HG02938 (cell line): ENCODE results near the gene ZC3H12D.

Source experiments
- ATAC-seq: cut with Tn5 transposase; IDR thresholded peaks from one replicate; pipeline ENCODE4 v1.9.1; 2021; ENCODE audit warnings: mild to moderate bottlenecking, moderate library complexity; ENCODE audit not compliant: unreplicated experiment

The ZC3H12D gene

DNA sequence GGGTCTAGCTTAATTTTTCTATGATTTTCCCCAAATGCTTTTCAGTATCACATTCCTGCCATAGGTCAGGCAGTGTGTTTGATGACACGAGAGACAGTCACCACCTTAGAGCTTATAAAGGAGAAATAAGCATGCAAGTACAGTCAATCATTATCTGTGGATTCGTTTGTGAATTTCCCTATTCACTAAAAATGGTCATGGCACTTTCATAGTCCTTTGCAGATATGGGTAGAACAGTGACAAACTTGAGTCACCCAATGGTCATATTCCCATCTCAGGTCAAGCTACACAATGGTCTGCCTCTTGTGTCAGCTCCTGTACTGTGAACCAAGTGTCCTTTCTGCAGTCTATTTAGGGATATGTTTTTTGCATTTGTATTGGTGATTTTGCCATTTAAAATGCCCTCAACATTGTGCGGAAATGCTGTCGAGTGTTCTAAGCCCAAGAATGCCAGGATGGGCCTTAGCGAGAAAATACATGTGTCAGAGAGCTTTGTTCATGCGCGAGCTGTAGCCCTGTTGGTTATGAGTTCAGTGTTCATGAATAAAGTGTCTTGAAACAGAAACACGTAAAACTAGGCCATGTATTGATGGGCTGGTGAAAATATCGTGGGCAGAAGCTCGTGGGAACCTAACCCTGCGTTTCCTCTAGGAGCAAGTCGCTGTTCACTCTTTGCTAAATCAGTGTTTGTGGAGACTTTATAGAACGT lies 65.0 kb downstream of the ZC3H12D start:
- no peak for ATAC-seq

DNA sequence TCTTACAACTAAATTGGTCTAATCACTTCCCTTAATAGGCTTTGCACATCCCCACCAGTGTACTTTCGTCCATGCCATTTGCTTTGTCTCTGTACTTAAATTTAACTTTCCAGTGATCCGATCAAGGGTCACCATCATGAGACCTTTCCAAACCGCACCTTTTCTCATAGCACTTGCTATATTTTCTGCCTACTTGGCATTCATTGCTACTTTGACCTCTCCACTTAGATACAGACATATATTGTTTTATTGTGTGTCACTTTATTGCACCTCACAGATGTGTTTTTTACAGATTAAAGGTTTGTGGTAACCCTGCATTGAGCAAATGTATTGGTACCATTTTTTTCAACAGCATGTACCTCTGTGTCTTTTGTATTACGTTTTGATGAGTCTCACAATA lies 70.0 kb downstream of the ZC3H12D start:
- ATAC-seq, result no peak

DNA sequence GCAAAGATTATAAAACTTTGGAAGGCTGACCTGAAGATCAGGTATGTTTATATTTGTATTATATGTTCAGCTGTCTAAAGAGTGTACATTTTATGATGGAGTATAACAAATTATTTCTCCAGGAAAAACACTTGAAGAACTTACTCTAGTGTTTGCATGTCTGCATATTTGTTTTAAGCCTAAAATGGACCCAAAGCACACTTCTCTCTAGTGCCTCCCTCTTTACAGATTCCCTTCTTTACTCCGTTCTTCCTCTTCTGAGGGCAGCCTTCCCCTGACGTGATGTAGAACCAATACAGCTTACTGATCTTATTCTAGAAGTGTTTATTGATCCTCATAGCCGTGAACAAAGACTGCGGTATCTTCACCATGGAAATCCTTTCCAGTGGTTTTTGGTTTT lies 70.8 kb downstream of the ZC3H12D start:
- ATAC-seq, result no peak

DNA sequence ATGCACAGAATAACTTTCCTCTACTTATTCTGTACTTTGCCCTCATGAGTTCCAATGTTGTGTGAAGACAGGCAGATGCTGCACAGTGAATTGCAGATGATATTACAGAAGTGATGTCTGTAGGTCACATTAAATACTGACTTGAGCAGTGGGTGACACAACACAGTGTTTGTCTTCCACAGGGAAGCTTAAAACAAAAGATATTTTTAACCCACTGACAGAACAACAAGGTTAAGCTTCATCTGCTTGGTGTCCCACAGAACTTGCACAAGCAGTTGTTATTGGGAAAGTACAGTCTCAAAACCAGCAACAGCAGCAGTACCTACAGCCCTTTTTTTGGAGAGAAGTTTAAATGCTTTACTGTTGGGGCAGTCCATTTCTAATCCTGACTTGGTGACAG lies 74.3 kb downstream of the ZC3H12D start:
- no peak for ATAC-seq

DNA sequence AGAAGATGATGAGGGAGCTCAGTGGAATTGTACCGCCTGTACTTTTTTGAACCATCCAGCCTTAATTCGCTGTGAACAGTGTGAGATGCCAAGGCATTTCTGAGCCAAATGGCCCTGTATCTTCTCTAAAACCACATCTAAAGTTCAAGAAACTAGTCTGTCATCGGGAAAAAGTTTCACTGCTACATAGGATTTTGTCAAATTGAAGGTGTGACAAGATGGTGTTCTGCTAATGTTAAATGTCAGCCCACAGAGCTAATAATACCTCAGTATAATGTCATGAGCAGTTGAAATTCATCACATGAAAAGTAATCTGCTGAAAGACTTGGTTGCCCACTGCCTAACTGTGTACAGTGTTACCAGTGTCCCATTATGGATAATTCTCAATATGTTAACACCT lies 75.2 kb downstream of the ZC3H12D start:
- no peak for ATAC-seq

DNA sequence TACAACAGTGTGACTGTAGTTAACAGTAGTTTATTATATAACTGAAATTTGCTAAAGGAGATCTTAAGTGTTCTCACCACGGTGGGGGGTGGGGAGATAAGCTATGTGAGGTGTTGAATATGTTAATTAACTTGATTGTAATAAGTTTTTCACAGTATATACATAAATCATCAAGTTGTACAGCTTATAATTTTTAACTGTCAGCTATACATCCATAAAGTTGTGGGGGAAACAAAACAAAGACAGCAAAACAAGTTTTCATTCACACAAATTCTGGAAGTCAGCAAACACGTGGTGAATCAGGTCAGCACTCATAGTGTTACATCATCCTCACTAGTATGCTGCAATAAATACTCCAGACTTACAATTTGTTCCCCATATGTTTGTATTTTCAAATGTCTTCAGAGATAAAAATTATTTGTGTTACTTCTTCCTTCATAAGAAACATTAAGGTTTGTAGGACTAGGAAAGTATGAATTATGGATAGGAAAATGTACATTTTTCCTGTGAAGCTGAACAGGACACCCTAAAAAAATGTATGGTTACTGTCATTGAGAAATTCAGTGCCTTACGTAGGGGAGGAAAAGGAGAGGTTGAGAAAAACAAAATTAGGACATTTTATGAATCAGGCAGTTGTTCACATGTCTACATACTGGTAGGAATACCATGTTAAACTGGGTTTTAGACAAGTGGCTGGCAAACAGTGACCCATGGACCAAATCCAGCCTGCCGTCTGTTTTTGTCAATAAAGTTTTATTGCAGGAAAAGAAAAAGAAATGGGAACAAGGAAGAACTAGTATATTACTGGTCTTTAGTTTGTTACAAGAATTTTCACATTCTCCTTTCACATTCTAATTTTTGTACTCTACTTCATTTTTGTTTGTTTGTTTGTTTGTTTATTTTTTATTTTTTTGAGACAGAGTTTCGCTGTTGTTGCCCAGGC lies 78.7 kb downstream of the ZC3H12D start:
- no peak for ATAC-seq

DNA sequence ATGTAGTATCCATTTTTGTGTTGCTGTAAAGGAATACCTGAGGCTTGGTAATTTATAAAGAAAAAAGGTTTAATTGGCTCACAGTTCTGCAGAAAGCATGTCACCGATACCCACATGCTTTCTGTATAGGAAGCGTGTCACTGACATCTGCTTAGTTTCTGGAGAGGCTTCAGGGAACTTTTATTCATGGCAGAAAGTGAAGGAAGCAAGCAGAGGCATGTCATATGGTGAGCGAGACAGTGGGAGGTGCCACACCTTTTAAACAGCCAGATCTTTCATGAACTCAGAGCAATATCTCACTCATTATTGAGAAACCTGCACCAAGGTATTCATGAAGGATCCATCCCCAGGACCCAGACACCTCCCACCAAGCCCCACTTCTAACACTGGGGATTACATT lies 81.3 kb downstream of the ZC3H12D start:
- ATAC-seq, result no peak

DNA sequence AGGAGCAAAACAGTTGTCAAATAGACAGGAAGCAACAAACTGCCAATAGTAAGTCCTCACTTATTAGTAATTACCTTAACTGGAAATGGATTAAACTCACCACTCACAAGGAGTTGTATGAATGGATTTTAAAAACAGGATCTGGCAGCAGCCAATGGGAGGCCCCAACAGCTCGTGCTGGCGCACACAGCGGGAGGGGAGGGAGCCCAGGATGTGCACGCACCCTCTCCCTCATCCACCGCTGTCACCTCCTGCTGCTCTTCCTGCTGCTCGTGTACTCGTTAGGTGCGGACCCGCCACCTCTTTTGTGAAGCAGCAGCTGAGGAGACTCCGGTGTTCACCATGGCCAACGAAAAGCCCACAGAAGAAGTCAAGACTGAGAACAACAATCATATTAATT lies 84.8 kb downstream of the ZC3H12D start, which contains the start of gene SUMO4:
Gene SUMO4, plus strand, starts transcription at position 213 of the 400 bp plus-strand sequence. Its CDS starts 130 bp downstream, at position 343.
- ATAC-seq, result no peak

DNA sequence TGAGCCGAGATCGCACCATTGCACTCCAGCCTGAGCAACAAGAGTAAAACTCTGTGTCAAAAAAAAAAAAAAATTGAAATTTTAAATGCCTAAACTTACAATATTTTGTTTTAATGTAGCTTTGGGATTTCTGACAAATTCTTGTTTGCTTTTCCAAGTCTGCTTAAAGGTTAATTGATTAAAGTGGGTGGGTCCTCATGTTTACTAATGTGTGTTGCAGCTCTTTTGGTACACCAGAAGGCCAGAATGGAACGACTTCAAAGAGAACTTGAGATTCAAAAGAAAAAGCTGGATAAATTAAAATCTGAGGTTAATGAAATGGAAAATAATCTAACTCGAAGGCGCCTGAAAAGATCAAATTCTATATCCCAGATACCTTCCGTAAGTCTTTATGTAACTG lies 87.4 kb downstream of the ZC3H12D start:
- ATAC-seq, result no peak
